ENCODE results near the gene HK1. TPM values are rescaled to one million over a fixed set of nuclear protein-coding genes. Genes with fewer than 3 reads are reported as not detected.

HK1 gene
- total RNA-seq, 1 donor from 2014 or later = 162 TPM

DNA sequence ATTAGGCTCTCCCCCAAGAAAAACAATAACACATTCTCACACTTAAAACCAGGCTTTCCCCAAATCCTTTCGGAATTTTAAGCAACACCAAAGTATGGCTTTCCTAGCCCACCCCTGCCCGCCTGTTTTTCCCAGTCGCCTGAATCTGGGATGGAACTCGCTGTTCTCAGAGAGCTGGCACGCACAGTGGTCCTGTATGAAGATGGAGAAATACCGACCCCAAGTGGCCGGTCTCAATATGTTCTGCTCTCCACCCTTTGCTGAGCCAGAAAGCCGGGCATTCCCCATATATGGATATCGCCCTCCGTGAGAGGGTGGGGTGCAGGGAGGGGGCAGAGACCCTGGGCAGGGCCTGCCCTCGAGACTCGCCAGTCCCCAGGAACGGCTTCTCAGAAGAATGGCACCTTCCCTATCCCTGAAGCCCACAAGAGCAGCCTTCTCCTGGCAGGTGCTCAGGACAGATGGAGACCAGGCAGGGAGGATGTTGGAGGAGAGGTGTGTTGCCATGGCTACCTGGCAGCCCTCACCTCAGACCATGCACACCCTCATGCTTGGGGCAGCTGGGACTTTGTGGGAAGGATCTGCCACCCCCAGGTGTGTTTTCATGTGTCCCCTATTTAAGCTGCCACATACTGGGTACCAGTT lies 135.0 kb downstream of the HK1 start:
- H3K27me3 Mint-ChIP-seq (ENCODE audit: unreplicated experiment) = peaks cover 7% of the 10 kb centered on the region
- no peaks in the 10 kb centered on the region for H3K36me3 Mint-ChIP-seq (ENCODE audit: low read depth, unreplicated experiment)
- H3K4me3 Mint-ChIP-seq (ENCODE audit: unreplicated experiment) = no peak overlapping the region
- no peaks in the 10 kb centered on the region for H3K9me3 Mint-ChIP-seq (ENCODE audit: unreplicated experiment)
- H3K27ac Mint-ChIP-seq (ENCODE audit: unreplicated experiment) = no peak overlapping the region
- H3K4me1 Mint-ChIP-seq (ENCODE audit: unreplicated experiment) = peaks cover 3% of the 10 kb centered on the region
- TF ChIP-seq, protein P1, sequence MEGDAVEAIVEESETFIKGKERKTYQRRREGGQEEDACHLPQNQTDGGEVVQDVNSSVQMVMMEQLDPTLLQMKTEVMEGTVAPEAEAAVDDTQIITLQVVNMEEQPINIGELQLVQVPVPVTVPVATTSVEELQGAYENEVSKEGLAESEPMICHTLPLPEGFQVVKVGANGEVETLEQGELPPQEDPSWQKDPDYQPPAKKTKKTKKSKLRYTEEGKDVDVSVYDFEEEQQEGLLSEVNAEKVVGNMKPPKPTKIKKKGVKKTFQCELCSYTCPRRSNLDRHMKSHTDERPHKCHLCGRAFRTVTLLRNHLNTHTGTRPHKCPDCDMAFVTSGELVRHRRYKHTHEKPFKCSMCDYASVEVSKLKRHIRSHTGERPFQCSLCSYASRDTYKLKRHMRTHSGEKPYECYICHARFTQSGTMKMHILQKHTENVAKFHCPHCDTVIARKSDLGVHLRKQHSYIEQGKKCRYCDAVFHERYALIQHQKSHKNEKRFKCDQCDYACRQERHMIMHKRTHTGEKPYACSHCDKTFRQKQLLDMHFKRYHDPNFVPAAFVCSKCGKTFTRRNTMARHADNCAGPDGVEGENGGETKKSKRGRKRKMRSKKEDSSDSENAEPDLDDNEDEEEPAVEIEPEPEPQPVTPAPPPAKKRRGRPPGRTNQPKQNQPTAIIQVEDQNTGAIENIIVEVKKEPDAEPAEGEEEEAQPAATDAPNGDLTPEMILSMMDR (IDR thresholded peaks at IDR 0.05; ENCODE audit: unreplicated experiment) = peak; percentile 26
- peak; percentile 68 for DNase-seq (ENCODE audit: low spot score)

DNA sequence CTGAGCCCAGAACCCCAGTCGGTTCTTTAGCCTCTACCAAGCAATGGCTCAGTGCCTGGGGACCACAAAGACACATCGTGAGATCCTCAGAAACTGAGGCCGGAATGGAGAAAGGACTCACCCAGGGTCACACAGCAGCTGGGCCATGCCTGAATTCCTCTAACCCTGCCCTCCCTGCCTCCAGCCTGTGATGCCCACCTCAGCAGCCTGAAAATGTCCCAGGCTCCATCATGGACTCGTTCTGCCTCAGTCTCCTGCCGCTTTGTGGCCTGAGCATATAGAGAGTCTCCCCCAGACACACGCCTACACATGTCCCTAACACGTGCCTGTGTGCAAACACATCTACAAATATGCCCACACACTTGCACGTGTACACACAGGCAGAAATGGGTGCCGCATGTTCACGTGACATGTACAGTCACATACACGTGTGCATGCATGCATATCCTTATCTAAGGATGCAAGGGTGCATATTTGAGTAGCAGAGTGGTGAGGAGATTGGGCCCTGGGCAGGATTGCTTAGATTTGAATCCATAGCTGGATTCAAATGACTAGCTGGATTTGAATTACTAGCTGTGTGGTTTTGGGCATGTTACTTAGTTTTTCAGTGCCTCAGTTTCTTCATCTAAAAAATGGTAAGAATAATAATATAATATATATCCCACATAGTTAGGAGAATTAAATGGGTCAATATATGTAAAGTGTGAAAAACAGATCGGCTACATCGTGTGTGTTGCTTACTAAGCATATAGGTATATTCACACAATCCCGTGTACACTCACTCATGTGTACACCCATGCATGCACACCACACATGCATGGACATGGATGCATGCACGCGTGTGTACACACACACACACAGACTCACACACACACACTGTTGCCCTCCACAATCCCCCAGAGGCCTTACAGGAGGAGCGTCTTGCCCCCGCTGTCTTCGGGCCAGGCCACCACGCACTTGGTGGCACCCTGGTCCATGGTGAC lies 136.0 kb downstream of the HK1 start:
- Mint-ChIP-seq H3K27ac (ENCODE audit: unreplicated experiment) (no peak overlapping the region), H3K9me3 (ENCODE audit: unreplicated experiment) (no peaks in the 10 kb centered on the region), H3K4me3 (ENCODE audit: unreplicated experiment) (no peak overlapping the region), H3K36me3 (ENCODE audit: low read depth, unreplicated experiment) (no peaks in the 10 kb centered on the region), H3K27me3 (ENCODE audit: unreplicated experiment) (peaks cover 7% of the 10 kb centered on the region), H3K4me1 (ENCODE audit: unreplicated experiment) (peaks cover 3% of the 10 kb centered on the region)
- TF ChIP-seq, protein P1 (IDR thresholded peaks at IDR 0.05; ENCODE audit: unreplicated experiment) = no peak
- DNase-seq (ENCODE audit: low spot score) = no peak

DNA sequence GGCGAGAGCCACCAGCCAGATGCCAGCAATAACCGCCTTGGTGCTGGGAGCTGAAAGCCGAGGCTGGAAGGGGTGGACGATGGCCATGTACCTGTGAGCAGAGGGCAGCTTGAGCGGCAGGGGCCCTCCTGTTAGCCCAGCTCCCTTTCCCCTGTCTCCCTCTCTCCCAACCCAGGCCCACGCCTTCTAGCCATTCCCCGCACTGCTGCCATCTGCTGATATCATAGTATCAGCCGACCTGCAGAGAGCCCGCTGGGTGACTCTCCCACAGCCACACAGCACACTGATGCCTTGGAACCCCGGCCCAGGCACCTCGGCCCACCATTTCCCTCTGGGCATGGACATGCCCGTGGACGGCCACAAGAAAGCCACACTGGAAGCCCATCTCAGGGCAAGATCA lies 136.8 kb downstream of the HK1 start:
- no peak for DNase-seq (ENCODE audit: low spot score)
- Mint-ChIP-seq H3K4me3 (ENCODE audit: unreplicated experiment) (no peak overlapping the region), H3K27me3 (ENCODE audit: unreplicated experiment) (peaks cover 7% of the 10 kb centered on the region), H3K4me1 (ENCODE audit: unreplicated experiment) (peaks cover 3% of the 10 kb centered on the region), H3K9me3 (ENCODE audit: unreplicated experiment) (no peaks in the 10 kb centered on the region), H3K27ac (ENCODE audit: unreplicated experiment) (no peak overlapping the region), H3K36me3 (ENCODE audit: low read depth, unreplicated experiment) (no peaks in the 10 kb centered on the region)
- TF ChIP-seq, protein P1 (IDR thresholded peaks at IDR 0.05; ENCODE audit: unreplicated experiment) = no peak

DNA sequence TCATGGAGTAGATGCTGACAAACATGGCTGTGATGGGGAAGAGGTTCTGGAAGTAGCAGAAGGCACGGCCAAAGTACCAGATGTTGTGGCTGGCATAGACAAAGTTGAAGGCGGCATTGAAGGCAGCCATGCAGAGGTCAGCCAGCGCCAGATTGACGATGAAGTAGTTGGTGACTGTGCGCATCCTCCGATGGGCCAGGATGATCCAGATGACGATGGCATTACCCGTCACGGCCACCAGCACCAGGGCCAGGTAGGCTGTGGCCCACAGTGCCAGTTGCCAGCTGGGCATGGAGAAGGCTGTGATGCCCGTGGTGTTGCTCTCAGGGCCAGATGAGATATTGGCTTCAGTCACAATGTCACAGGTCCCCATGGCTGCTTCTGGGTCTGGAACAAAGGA lies 137.7 kb downstream of the HK1 start:
- H3K4me3 Mint-ChIP-seq (ENCODE audit: unreplicated experiment) = no peak overlapping the region
- DNase-seq (ENCODE audit: low spot score) = no peak
- peaks cover 3% of the 10 kb centered on the region for H3K4me1 Mint-ChIP-seq (ENCODE audit: unreplicated experiment)
- no peak overlapping the region for H3K27ac Mint-ChIP-seq (ENCODE audit: unreplicated experiment)
- no peaks in the 10 kb centered on the region for H3K9me3 Mint-ChIP-seq (ENCODE audit: unreplicated experiment)
- H3K36me3 Mint-ChIP-seq (ENCODE audit: low read depth, unreplicated experiment) = no peaks in the 10 kb centered on the region
- peaks cover 7% of the 10 kb centered on the region for H3K27me3 Mint-ChIP-seq (ENCODE audit: unreplicated experiment)
- TF ChIP-seq, protein P1 (IDR thresholded peaks at IDR 0.05; ENCODE audit: unreplicated experiment) = no peak

DNA sequence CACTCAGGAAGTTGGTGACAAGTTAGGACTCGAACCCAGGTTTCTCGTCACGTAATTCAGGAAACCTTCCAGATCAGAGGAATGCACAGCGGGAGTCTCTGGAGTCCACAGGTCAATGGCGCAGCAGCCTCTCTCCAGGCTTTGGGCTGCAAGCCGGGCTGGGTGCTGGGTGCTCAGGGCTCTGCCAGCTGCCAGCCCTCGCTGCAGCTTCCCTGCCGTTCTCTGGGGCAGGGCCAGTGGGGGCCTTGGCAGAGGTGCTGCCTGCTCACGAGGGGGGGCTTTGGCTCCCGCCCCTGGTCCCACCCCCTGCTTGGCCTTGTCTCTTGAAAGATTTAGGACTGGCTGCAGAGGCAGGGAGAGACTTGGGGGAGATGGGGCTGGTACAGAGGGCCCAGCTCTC lies 138.4 kb downstream of the HK1 start, which contains the start of gene TACR2:
TACR2 (minus strand) TSS at position 224 of the 400 bp plus-strand sequence. CDS start 595 bp downstream, outside the sequence.
- no peak within 1 kb of the TSS for H3K4me3 Mint-ChIP-seq (ENCODE audit: unreplicated experiment)
- TF ChIP-seq, protein P1 (IDR thresholded peaks at IDR 0.05; ENCODE audit: unreplicated experiment) = no peak
- no peaks in the 10 kb centered on the region for H3K36me3 Mint-ChIP-seq (ENCODE audit: low read depth, unreplicated experiment)
- DNase-seq (ENCODE audit: low spot score) = no peak
- H3K9me3 Mint-ChIP-seq (ENCODE audit: unreplicated experiment) = no peaks in the 10 kb centered on the region
- H3K4me1 Mint-ChIP-seq (ENCODE audit: unreplicated experiment) = peaks cover 3% of the 10 kb centered on the region
- no peak within 1 kb of the TSS for H3K27ac Mint-ChIP-seq (ENCODE audit: unreplicated experiment)
- peaks cover 4% of the 10 kb centered on the region for H3K27me3 Mint-ChIP-seq (ENCODE audit: unreplicated experiment)

Data from endothelial cell (in vitro differentiated cells).